GM19452 (cell line): Measurements from ENCODE around the gene GPRC5A.
"Not testable (repeated sequence)": the region's sequence is repeated elsewhere in the genome, so short reads cannot be mapped to it uniquely, and the experiment has no call there.

ENCODE experiments used
- ATAC-seq: cut with Tn5 transposase; IDR thresholded peaks from one replicate; pipeline ENCODE4 v1.9.1; 2021; ENCODE audit not compliant: unreplicated experiment

The GPRC5A gene, protein sequence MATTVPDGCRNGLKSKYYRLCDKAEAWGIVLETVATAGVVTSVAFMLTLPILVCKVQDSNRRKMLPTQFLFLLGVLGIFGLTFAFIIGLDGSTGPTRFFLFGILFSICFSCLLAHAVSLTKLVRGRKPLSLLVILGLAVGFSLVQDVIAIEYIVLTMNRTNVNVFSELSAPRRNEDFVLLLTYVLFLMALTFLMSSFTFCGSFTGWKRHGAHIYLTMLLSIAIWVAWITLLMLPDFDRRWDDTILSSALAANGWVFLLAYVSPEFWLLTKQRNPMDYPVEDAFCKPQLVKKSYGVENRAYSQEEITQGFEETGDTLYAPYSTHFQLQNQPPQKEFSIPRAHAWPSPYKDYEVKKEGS

DNA sequence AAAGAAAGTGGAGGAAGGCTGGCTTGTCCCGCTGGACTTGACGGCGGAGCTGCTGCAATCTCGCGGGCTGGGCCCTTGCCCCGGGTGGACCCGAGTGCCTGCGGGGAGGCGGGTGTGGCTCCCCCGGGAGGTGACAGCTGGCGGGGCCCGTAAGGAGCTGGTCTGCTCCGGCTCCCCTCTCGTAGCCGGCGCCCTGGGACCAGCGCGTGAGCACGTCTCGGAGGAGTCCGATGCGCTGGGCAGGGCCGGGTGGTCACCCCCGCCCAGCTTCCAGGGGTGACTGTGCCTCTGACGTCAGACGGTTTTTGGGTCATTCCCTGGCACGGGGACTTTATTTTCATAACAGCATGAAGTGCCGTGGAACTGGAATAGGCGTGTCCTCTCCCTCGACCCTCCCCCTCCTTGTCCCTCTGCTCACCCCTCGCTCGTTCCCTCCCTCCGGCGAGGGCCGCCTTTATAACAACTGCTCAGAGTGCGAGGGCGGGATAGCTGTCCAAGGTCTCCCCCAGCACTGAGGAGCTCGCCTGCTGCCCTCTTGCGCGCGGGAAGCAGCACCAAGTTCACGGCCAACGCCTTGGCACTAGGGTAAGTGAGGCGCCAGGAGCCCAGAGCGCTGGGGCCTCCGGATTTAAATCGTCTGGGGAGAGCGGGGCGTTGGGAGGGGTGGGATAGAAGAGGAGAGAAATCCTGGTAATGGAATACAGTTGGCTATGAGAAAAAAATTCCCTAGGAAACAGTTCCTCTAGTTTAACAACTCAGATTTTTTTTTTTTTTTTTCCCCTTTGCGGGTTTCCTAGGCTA, at the start of gene GPRC5A:
Gene GPRC5A (plus strand): TSS at position 483 of the 801 bp plus-strand sequence. CDS start 16,688 bp downstream, outside the sequence.
- no peak for ATAC-seq

DNA sequence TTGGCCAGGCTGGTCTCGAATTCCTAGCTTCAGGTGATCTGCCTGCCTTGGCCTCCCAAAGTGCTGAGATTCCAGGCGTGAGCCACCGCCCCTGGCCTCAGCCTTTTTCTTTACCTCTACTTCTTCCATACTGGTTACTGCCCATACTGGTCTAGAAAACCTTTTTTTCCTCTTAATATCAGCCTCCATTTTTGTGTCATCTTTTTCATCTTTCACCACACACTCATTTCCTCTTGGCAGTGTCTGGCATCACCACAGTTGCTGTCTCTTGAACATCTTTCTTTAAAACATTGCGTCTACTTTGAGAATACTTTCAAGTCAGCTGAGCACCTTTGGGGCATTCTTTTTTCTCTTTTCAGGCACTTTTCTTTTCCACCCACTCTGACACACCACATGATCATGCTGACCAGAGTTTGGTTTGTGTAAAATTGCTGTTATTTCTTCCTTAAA, 45.5 kb upstream of the GPRC5A start:
- ATAC-seq, result no peak

DNA sequence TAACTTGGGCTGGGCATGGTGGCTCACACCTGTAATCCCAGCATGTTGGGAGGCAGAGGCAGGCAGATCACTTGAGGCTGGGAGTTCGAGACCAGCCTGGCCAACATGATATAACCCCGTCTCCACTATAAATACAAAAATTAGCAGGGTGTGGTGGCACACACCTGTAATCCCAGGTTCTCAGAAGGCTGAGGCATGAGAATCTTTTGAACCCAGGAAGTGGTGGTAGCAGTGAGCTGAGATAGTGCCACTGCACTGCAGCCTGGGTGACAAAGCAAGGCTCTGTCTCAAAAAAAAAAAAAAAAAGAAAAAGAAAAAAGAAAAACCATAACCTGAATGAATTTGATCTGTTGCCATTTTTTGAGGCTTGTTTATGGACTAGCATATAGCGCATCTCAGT, 44.6 kb upstream of the GPRC5A start:
- ATAC-seq, result not testable (repeated sequence)

DNA sequence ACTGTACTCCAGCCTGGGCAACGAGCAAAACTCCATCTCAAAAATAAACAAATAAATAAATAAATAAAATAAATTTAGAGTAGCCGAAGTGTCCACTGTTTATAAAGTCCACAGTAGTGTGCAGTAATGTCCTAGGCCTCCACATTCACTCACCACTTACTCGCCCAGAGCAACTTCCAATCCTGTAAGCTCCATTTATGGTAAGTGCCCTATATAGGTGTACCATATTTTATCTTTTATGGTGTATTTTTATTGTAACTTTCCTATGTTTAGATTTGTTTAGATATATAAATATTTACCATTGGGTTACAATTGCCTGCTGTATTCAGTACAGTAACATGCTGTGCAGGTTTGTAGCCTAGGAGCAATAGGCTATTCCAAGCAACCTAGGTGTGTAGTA, 37.9 kb upstream of the GPRC5A start:
- ATAC-seq, result no peak

DNA sequence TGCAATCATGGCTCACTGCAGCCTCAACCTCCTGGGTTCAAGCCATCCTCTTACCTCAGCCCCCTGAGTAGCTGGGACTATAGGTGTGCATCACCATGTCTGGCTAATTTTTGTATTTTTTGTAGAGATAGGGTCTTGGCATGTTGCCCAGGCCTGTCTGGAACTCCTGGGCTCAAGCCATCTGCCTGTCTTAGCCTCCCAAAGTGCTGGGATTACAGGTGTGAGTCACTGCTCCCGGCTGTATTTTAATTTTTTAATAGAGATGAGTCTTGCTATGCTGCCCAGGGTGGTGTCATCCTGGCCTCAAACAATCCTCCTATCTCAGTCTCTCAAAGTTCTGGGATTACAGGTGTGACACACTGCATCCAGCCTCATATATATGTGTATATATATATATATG, 31.7 kb upstream of the GPRC5A start:
- no peak for ATAC-seq

DNA sequence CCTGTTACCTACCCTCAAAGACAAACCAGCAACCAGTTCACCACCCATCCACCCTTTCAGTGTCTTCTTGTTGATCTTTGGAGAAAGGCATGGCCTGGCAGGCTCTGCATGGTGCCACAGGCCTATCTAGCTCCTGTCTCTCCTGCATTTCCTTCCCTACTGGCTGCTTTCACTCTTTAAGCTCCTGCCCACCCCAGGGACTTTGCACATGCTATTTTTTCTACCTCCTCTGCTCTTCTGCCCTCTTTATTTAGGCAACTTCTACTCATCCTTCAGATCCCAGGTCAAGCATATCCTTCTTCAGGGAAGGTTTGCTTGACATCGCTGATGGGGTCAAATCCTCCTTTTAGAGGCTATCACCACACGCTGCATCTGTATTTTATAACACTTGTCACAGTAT, 27.1 kb upstream of the GPRC5A start:
- ATAC-seq, result no peak

DNA sequence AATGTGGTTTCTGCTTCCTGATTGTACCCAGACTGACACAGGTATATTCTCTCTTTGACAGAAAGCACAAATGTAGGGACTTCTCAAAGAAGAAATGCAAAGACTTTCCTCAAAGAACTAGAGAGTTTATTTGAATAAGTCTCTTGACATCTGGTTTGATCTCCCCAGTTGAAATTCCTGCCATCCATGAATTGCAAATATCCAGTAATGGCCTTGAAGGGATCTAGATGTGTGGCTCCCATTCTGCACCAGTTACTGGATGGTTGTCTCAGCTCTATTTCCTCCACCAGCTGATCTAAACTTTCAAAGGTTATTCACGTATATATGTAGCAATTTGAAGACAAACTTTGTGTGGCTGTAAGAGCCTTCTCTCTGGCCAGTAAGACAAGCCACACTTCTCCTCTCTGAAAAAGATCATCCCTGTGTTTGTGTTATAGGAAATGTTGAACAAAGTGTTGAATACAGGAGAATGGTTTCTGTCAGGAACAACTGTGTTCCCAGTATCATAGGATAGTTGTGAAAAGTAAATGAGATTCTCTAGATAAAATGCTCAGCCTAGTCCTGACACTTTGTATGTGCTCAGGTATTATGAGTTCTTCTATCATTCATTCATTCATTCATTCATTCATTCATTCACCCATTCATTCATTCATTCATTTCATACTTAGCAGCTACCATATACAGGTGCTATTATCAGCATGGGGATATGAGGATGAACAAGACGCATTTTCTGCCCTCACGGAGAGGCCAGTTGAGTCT, 22.7 kb upstream of the GPRC5A start:
- no peak for ATAC-seq

DNA sequence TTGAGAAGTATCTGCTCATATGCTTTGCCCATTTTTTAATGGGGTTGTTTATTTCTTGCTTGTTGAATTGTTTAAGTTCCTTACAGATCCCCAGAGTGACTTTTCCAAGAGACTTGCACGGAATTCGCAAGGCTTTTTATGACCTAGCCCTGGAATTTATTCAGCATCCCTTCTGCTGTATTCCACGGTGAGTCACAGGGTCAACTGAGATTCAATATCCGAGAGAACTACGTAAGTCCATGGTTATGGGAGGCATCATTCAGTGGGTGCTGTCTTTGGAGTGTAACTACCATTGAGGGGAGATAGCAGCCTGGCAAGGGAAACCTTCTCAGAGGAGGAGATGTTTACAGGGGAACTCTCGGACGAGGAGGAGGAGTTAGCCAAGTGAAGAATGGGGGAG, 20.9 kb upstream of the GPRC5A start:
- ATAC-seq, result no peak

DNA sequence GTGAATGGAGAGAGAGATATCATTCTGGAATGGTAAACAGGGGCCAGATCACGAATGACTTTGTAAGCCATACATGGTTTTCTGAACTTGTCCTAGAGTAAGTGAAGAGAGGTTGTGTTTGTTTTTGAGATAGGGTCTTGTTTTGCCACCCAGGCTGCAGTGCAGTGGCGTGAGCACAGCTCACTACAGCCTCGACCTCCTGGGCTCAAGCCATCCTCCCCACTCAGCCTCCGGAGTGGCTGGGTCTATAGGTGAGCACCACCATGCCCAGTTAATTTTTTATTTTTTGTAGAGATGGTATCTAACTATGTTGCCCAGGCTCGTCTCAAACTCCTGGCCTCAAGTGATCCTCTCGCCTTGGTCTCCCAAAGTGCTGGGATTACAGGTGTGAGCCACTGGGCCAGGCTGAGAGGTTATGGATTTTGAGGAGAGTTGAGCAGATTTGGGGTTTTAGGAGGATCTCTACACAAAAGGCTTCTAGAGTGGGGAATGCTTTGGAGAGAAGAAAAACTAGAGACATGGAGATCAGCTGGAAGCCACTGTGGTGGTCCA, 19.7 kb upstream of the GPRC5A start:
- ATAC-seq, result no peak

DNA sequence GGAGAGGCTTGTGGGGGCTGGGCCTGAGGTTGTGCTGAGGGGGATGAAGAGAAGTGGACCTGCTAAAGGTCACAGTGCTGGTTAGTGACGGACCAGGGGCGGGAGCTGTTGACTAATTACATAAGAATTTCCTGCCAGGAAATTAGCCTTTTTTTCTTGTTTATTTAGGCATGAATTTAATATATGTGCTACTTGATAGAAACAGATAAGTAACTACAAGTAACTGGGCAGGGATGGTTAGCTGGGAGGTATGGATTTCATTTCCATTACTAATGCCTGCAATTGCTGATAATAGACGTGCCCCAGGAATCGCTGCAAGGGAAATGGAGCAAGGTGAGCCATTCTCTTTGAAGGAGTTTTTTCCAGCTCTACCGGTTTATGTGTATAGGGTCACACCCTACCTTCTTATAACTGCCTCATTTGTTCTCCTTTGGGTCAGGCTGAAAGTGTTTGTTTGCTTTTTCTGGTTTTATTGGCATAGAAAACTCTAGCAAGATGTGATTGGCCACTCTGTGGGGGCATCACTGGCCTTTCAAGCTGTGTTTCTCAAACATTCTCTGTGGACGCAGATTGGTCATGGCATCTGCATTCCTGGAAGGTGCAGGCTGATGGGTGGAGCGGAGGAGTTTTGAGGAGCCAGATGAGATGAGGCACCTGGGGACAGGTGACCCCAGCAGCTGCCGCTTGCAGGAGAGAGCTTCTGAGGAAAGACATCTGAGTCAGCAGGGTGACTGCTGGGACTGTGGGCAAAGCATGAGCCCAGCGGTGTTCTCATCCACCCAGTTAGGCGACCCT, 19.0 kb upstream of the GPRC5A start:
- ATAC-seq, result no peak

DNA sequence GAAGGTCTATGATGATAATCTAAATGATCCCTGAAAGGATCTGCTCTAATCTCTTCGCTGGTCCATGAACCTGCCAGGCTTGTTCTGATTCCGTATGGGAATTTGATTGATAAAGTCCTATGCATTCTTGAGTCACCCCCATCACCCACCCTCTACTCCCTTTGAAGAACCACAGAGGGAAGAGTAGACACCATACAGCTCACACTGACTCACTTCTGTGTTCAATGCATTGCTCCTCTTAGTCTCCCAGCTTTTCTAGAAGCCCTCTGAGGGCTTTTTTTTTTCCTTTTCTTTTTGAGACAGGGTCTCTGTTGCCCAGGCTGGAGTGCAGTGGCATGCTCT, 18.5 kb upstream of the GPRC5A start:
- ATAC-seq, result no peak

DNA sequence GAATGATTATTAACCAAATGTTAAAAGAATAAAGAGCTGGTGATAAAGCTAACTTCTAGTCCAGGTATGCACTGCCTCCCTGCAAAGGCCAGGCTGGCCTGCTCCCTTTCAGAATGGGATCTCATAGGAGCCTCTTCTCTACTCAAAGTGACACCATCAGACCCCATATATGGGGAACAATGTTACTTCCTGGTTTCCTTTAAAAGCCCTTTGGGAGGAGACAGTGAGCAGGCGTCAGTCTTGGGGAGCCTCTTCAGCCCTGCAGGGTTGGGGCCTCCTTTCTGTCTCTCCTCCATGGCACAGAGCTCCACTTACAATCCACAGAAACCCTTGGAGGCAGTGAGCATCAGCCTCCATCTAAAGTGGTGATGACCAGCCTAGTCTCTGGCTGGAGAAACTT, 17.3 kb upstream of the GPRC5A start:
- ATAC-seq, result no peak

DNA sequence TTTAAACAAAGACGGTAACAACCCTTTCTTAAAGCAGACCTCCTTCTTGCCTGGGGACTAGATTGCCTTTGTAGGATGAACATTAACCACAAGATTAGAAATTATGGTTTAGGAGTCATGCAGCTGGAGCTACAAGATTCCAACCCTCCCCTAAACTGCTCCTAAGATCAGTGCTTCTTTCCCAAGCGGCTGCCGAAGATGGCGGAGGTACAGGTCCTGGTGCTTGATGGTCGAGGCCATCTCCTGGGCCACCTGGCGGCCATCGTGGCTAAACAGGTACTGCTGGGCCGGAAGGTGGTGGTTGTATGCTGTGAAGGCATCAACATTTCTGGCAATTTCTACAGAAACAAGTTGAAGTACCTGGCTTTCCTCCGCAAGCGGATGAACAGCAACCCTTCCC, 16.1 kb upstream of the GPRC5A start:
- not testable (repeated sequence) for ATAC-seq

DNA sequence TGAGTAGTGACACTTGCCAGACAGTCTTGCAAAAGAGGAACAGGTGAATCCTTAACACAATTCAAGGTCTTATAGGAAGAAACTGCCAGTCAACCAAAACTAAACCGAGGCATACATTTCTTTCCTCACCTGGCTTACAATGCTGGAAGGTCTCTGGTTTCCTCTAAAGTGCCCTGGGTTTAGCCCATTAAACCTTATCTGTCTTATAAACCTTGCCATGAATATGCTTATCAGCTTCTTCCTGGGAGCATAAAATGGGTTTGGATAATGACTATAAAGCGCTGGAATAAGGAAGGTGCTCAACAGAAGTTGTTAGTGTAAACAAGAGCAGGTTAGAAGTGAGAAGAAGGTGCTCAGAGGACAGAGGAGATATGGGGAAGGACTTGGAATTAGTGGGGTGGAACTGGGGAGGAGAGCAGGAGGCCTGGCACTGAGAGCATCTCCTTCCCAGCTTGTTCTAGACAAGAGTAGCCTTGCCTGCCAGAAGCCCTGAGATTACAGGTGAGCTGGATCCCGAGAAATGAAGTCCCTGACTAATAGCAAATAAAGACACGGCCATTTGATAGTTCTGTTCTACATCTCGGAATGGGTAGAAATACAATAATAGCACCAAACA, 14.1 kb upstream of the GPRC5A start:
- no peak for ATAC-seq

DNA sequence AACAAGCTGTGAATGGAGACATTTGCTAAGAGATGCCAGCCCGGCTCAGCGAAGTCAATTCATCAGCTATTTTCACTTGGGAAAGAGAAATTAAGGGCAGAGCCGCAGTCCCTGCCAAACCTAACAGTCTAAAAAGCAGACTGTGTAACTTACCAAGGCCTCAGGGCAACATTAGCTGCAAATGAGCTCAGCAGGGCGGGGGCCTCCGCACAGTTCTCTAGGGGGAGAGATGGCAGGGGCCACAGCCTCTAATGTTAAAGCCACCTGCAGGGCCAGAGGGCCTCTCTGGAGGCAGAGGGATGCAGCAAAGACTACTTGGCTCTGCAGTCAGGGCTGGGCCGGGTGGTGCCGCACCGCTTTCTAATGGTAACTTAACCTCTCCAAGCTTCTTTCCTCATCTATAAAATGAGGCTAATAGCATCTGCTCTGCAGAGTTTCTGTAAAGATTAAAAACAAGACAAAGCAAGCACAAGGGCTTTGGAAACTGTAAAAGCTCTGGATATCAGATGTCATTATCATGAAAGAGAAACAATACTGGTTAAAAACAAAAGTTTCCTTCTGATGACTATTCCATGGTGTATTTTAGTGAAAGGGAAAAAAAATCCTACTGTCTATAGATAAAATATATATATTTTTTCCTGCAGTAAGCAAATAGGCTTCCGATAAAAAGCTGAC, 13.4 kb upstream of the GPRC5A start:
- ATAC-seq, result no peak

DNA sequence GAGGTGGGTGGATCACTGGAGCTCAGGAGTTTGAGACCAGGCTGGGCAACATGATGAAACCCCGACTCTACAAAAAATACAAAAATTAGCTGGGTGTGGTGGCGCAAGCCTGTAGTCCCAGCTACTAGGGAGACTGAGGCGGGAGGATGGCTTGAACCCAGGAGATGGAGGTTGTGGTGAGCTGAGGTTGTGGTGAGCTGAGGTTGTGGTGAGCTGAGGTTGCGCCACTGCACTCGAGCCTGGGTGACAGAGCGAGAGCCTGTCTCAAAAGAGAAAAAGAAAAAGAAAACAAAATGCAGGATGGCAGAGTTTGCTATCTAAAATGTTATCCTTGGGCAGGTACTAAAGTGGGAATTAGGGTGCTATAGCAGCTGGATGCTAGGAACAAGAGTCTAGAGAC, 10.8 kb upstream of the GPRC5A start:
- ATAC-seq, result no peak

DNA sequence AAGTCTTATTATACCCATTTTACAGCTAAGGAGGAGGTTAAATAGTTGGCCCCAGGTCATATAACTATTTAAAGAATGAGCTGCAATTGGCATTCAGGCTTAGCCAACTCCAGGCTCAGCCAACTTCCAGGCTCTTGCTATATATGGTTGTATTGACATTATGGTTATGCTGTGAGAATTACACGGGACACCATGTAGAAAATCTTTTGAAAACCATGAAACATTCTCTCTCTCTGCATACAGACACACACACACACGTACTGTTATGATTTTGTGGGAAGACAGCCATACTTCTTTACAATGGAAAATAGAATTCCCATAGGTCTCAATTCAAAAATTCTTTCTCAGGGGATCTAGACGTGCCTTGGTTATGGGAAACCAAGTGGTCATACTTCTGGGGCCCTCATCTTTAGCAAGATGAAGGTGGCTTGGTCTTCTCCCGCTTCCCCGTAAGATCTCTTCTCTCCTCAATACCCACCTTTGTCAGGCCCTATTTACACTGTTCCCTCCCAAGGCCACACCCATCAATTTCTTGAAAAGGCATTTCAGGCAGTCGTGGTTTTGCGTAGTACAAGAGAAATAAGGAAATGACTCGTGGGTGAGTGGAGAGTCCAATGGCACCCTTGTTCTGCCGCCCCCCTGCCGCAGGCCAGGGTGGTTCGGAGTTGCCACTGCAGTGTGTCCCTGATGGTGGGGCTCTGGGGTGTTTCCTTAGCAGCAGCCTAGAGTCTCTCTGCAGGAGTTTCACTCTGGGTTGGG, 10.0 kb upstream of the GPRC5A start:
- no peak for ATAC-seq

DNA sequence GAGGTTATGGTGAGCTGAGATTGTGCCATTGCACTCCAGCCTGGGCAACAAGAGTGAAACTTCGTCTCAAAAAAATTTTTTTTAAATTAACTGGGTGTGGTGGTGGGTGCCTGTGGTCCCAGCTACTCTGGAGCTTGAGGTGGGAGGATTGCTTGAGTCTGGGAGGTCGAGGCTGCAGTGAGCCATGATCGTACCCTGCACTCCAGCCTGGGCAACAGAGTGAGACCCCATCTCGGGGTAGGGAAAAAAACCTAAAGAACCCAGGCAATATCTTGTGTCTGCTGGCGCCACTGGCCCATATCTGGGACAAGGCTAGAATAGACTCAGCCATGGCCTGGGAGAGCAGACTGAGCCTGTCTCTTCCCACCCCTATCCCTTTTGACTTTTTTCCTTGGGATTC, 9.1 kb upstream of the GPRC5A start:
- ATAC-seq, result no peak
